ENCODE data around the gene APLF.
"Not testable (repeated sequence)": the region's sequence is repeated elsewhere in the genome, so short reads cannot be mapped to it uniquely, and the experiment has no call there.

The APLF gene

GRCh38 chr2:68435615-68436014 is 31.8 kb upstream of the APLF start:
- no peaks in the 10 kb centered on the region for H3K36me3 ChIP-seq
- no peaks in the 10 kb centered on the region for H3K27me3 ChIP-seq
- no peaks in the 10 kb centered on the region for H3K9me3 ChIP-seq
- H3K4me3 ChIP-seq (ENCODE audit: low read depth in 1 of 2, low read length in 1 of 2) = no peak overlapping the region
- no peak overlapping the region for H3K27ac ChIP-seq
- H3K4me1 ChIP-seq (ENCODE audit: control insufficient read depth in 1 of 2, insufficient read depth in 1 of 2, low read depth in 1 of 2, low read length in 1 of 2) = peaks cover 7 to 17% of the 10 kb centered on the region in 2 experiments
- TF ChIP-seq CTCF (IDR thresholded peaks at IDR 0.05) = no peak

GRCh38 chr2:68436270-68436669 is 31.1 kb upstream of the APLF start:
- TF ChIP-seq CTCF (IDR thresholded peaks at IDR 0.05) = no peak
- Histone ChIP-seq H3K36me3 (no peaks in the 10 kb centered on the region), H3K4me1 (ENCODE audit: control insufficient read depth in 1 of 2, insufficient read depth in 1 of 2, low read depth in 1 of 2, low read length in 1 of 2) (peaks cover 10 to 20% of the 10 kb centered on the region in 2 experiments), H3K9me3 (no peaks in the 10 kb centered on the region), H3K27ac (no peak overlapping the region), H3K4me3 (ENCODE audit: low read depth in 1 of 2, low read length in 1 of 2) (no peak overlapping the region), H3K27me3 (no peaks in the 10 kb centered on the region)

- no peak for TF ChIP-seq CTCF (IDR thresholded peaks at IDR 0.05)
- Histone ChIP-seq H3K9me3 (no peaks in the 10 kb centered on the region), H3K27me3 (no peaks in the 10 kb centered on the region), H3K27ac (no peak overlapping the region), H3K36me3 (no peaks in the 10 kb centered on the region), H3K4me1 (ENCODE audit: control insufficient read depth in 1 of 2, insufficient read depth in 1 of 2, low read depth in 1 of 2, low read length in 1 of 2) (peaks cover 15 to 26% of the 10 kb centered on the region in 2 experiments), H3K4me3 (ENCODE audit: low read depth in 1 of 2, low read length in 1 of 2) (no peak overlapping the region)
Observed at GRCh38 chr2:68438455-68439303, 28.7 kb upstream of the APLF start.

- Histone ChIP-seq H3K4me1 (ENCODE audit: control insufficient read depth in 1 of 2, insufficient read depth in 1 of 2, low read depth in 1 of 2, low read length in 1 of 2) (peaks cover 15 to 17% of the 10 kb centered on the region in 2 experiments), H3K27me3 (no peaks in the 10 kb centered on the region), H3K9me3 (no peaks in the 10 kb centered on the region), H3K36me3 (no peaks in the 10 kb centered on the region), H3K27ac (peak overlapping the region; percentile 70), H3K4me3 (ENCODE audit: low read depth in 1 of 2, low read length in 1 of 2) (no peak overlapping the region)
- TF ChIP-seq CTCF (IDR thresholded peaks at IDR 0.05) = peak; percentile 95
Observed at GRCh38 chr2:68441179-68441993, 26.0 kb upstream of the APLF start.

- no peaks in the 10 kb centered on the region for H3K9me3 ChIP-seq
- peak overlapping the region; percentile 70 for H3K27ac ChIP-seq
- H3K4me1 ChIP-seq (ENCODE audit: control insufficient read depth in 1 of 2, insufficient read depth in 1 of 2, low read depth in 1 of 2, low read length in 1 of 2) = peaks cover 15 to 17% of the 10 kb centered on the region in 2 experiments
- H3K4me3 ChIP-seq (ENCODE audit: low read depth in 1 of 2, low read length in 1 of 2) = no peak overlapping the region
- no peak for TF ChIP-seq CTCF (IDR thresholded peaks at IDR 0.05)
- H3K36me3 ChIP-seq = no peaks in the 10 kb centered on the region
- H3K27me3 ChIP-seq = no peaks in the 10 kb centered on the region
Observed at GRCh38 chr2:68441994-68442322, 25.4 kb upstream of the APLF start.

- not testable (repeated sequence) for H3K9me3 ChIP-seq; H3K4me1 ChIP-seq (ENCODE audit: control insufficient read depth in 1 of 2, insufficient read depth in 1 of 2, low read depth in 1 of 2, low read length in 1 of 2); H3K4me3 ChIP-seq (ENCODE audit: low read depth in 1 of 2, low read length in 1 of 2); H3K27me3 ChIP-seq; H3K36me3 ChIP-seq; H3K27ac ChIP-seq
Observed at GRCh38 chr2:68446425-68446824, 21.0 kb upstream of the APLF start.
